HG02798 (cell line): ENCODE data around the gene TRAM2.
A peak's percentile ranks its signal among the peaks of the same experiment; 100 is the strongest.
"Not testable (repeated sequence)": the region's sequence is repeated elsewhere in the genome, so short reads cannot be mapped to it uniquely, and the experiment has no call there.

Source experiments
- ATAC-seq: cut with Tn5 transposase; IDR thresholded peaks from one replicate; pipeline ENCODE4 v1.9.1; 2021; ENCODE audit warnings: mild to moderate bottlenecking; ENCODE audit not compliant: unreplicated experiment, poor library complexity

Gene TRAM2

DNA sequence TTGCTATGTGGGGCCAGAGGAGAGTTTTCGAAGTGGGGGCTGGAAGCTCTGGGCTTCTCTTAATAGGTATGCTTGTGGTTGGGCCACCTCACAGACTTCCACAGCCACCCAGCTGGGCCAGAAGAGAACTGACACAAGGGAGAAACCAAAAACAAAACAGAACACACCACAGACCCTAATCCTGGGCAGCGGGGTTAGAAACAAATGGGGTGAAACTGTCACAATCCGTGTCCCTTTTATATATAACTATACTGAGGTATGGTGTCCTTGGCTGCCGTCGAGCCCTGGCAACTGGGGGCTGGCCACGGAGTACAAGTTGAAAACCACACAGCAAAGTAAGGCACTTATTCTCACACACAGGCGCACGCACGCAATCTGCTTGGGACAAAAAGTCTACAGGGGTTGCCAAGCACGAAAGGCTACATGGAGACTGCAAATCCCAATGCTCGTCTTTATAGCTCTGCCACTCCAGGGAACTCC, 78.3 kb downstream of the TRAM2 start:
- peak; percentile 61 for ATAC-seq

DNA sequence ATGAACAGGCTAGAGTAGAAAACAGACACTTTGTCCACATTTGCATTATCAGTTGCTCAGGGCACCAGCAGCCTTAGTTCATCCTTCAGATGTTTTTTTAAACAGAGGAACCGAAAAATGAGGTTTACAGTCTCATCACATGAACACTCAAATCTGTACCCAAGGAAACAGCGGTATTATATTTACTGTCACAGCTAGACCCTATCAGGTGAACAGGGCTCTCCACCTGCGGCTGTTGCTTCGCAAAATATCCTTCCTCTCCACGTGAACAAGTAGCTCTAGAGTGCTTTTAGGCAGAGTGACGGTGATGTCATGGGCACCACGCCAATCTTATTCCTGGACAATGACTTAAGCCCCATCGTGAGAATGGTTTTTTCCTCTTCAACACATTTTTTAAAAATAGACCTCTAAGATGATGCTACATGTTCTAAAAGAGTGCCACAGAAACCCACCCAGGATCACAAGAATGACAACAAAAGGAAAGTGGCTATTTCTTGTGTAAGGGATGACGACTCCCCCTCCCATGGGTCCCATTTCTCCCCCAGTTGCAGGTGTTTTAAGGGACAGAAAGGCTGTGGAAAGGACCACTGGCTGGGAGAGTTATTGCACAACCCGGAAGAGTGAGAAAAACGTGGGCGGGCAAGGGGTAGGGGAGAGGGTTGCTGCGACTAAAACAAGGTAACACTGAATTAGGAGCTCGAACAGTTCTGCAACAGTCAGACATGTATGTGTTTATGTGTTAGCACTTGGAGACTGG, 79.0 kb downstream of the TRAM2 start:
- ATAC-seq = peak; percentile 83

DNA sequence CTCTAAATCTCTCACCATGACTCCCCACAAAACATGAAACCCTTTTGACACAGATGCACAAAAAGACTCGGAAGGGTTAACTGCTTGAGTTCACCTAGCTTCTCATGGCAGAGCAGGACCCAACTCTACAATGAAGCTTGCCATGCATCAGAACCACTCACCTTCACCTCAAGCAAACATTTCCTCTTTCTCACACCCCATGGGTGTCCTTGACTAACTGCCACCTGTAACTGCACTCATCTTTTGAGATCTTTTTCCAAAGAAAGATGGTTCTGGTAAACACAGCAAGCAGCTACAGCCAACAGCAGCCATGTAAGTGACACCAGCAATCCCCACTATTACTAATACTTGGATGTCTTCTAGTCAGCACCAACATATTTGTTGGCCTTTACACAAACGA, 80.2 kb downstream of the TRAM2 start:
- ATAC-seq = no peak

DNA sequence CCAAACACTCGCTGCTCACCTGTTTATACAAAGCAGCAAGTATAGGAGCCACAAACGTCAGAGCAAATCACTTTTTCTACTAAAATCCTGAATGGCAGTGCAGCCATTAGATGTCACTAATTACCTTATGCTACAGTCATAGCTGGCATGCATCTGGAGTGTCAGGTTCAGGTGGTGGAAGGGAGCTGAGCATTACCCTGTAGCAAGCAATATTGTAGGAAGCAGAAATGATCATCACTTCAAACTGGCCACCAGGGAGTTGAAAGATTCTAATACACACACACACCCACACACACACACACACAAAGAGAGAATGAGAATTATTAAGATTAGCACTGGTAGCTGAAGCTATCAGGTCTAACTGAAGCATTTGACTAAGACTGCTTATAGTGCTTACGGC, 80.9 kb downstream of the TRAM2 start:
- ATAC-seq = no peak

DNA sequence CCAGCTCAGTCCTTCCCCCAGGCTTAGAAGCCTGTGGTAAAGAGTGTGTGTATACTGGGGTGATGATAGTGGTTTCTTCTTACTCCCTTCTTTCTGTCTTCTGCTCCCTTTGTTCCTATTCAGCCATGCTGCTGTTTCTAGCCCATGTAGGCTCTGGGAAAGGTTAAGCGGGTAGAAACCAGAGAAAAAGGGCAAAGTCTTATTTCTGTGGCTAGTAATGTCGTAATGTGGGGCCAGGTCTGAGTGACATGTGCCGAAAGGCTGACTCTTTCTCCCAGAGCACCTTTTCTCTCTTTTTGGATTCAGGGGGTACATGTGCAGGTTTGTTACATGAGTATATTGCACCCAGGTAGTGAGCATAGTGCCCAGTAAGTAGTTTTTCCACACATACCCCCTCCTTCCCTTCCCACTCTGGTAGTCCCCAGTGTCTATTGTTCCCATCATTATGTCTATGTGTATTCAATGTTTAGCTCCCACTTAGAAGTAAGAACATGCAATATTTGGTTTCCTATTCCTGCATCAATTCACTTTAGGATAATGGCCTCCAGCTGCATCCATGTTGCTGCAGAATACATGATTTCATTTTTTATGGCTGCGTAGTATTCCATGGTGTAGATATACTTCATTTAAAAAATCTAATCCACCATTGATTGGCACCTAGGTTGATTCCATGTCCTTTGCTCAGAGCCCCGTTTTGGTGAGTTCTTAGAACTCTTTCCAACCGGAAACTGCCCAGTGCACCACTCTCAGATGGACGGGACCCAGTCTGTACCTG, 82.4 kb downstream of the TRAM2 start:
- ATAC-seq = no peak

DNA sequence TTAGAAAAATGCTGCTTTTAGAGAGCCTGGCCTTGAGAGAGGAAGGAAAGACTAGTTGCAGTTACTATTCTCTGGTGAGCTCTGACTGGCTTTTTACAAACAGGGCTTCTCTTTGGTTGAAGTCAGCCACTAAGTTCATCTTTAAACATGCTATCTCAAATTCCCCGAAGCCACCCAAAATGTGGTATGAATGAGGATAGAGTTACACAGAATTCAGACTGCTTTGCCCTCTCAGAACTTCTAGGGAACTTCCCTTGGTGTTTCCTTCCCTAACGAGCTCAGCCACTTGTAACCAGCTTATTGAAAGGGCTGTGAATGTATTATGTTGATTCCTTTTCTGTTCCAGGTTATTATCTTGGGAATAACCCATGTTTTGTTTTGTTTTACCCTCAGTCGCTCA, 83.2 kb downstream of the TRAM2 start:
- ATAC-seq = no peak

DNA sequence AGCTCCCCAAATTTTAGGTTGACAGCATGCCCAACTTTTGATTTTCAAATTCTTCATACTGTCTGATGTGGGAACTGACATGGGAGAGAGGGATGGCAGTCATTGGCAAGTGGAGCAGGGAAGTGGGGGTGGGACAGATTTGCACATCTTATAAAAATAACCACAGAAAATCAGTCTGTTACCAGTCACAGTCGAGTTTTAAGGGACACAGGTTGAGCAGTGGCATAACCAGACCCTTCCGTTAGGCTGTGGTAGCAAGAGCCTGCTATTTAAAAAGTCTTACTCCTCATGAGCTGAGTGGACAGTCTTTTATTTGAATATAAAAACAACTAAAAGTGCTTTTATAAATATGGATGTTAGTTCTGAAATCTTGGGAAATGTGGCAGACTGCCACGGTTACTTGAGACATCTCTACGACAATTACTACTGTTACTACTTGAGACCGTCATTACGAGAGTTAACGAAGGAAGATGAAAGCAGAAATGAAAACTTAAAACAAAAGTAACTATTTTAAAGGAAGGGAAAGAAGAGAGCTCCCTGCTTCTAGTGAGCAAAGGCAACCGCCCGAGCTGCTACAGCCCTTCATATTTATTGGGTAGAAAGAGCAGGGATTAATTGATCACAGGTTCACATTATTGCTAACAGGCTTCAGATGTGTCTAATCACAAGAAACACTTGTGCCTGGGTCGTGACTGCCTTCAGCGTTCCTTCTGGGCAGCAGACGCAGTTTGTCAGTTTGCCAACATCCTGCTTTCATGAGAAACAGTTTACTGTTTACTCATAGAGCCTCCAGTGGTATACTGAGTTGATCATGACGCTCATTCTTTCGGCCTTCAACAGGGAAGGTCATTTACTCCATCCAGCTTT, 85.4 kb downstream of the TRAM2 start:
- ATAC-seq = peak; percentile 74

DNA sequence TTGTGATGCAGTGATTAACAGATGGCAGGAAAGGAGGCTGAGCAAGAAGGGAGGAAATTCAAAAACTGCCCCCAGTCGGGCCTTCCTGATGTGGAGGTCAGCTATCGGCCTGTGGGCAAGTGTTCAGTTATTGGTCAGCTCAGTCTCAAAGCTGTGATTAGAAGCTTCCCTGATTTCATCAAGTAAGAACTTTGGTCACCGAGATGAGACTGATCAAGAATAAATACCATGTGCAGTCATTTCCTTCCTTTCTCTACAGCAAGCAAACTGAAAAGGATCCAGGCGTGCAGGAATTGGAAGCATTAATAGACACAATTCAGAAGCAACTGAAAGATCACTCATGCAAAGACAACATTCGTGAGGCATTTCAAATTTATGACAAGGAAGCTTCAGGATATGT, 87.0 kb downstream of the TRAM2 start:
- ATAC-seq = no peak

DNA sequence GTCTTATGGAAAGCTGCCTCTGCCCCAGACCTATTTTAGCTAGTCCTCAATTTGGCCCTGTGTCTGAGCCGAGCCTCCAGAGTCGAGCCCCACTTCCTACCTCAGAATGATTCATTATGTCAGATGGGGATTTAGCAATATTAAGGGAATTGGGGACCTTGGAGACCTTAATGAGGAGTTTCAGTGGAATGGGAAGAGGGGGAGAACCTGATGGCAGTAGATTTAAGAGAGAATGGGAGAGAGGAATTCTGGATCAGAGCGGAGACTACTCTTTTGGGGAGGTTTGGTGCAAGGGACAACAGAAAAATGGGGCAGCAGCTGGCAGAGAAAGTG, 93.2 kb downstream of the TRAM2 start:
- no peak for ATAC-seq

DNA sequence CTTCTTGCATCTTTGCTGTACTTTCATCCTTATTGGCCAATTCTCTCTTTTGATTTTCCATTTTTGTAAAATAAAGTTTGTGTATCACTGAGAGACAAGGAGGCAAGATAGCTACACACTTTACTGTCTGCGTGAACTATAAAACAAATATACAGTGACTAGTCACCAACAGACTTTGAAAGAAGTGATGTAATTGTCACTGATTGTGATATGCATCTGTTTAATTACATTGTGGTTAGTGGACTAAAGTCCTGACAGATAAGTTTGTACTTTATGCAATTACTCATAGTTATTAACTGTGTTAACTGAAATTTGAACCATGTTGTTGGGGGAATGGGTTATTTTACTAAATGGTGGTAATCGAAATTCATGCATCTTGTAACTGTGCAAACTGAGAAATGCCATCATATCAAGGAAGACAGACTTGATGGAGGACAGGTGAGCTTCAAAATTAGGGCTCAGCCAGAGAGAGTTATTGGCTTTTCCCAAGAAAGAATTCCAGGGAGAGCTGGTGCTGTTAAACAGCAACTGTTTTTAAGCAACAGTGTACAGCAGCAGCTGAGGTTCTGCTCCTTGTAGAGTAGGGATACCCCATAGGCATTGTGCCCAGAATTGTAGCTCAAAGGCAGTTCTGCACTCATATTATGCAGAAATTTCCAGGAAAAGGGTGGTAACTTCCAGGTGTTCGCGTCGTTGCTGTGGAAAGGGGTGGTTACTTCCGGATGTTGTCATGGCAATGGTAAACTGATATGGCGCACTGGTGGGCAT, 93.8 kb downstream of the TRAM2 start:
- ATAC-seq = no peak

DNA sequence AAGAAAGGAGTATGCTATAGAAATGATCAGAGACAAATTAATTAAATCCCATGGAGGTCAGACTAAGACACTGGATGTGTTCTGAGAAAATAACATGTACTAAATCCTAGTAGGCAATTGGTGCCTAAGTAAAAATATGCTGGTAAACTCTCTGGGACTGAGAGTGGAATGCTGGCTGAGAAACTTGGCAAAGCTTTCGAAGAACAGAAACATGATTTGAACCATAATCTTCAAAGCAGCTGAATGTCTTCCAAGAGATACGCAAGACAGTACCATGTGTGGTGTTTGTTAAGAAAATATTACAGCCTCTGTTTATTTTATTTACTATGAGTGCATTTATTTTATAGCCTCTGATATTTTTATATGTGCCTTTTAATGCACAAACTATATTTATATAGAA, 101.6 kb downstream of the TRAM2 start:
- no peak for ATAC-seq

DNA sequence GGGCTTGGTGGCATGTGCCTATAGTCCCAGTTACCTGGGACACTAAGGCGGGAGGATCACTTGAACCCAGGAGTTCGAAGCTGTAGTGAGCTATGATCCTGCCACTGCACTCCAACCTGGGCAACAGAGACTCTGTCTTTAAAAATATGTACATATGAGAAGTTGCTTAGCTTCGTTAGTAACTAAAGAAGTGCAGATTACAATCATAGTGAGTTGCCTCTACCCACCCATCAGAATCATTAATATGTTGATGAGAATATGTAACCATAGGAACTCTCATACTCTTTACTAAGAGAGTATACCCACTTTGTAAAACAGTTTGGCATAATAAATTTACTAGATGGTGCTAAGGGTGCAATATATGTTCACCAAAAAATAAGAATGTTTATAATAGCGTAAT, 102.7 kb downstream of the TRAM2 start:
- ATAC-seq = no peak

DNA sequence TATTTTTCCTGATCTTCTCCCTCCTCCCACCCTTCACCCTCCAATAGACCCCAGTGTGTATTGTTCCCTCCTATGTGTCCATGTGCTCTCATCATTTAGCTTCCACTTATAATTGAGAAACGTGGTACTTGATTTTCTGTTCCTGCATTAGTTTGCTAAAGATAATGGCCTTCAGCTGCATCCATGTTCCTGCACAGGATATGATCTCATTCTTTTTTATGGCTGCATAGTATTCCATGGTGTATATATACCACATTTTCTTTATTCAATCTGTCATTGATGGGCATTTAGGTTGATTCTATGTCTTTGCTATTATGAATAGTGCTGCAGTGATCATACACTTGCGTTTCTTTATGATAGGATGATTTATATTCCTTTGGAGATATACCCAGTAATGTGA, 115.7 kb downstream of the TRAM2 start:
- not testable (repeated sequence) for ATAC-seq

DNA sequence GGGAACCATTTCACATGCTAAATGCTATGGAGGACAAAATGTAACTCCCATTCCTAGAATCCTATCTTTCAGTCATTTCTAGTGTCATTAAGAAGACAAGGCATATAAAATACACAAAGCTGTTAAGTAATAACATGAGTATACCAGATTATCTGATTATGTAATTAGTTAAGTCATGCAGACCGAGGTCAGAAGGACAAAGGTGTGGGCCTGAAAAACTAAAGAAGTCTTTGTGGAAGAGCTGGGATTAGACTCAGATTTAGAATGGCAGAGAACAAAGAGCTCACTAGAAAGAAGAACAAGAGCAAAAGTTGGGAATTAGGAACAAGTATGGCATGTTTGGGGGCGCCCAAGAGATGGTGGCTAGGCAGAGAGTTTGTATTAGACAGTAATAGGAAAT, 119.8 kb downstream of the TRAM2 start:
- no peak for ATAC-seq

DNA sequence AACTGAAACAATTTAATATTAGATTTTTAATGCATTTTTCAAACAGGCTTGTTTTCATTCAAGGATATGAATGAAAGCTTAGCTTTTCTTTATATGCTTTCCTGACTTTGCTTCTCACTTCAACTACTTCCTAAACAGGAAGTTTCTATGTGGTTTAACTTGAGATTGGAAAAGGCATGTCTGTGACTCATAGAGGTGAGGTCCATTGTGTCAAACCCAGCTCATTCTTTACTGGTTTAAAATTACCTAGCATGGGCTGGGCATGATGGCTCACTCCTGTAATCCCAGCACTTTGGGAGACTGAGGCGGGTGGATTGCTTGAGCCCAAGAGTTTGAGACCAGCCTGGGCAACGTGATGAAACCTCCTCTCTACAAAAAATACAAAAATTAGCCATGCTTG, 122.3 kb downstream of the TRAM2 start:
- no peak for ATAC-seq
